Measurements from ENCODE around the gene CTPS1. TPM values are rescaled to one million over a fixed set of nuclear protein-coding genes. Genes with fewer than 3 reads are reported as not detected.

The CTPS1 gene
- total RNA-seq, 1 donor from 2014 or later, result 73.8 TPM

GRCh38 chr1:40981691-40982448 is 2.4 kb downstream of the CTPS1 start:
- Histone ChIP-seq H3K27me3 (no peaks in the 10 kb centered on the region), H3K36me3 (peaks cover 19% of the 10 kb centered on the region), H4K20me1 (ENCODE audit: low read depth) (peaks cover 48% of the 10 kb centered on the region), H3K27ac (no peak overlapping the region), H3F3A (ENCODE audit: low read depth) (peaks cover 13% of the 10 kb centered on the region), H3K4me2 (peak overlapping the region; percentile 98), H3K4me1 (peaks cover 16% of the 10 kb centered on the region), H3K4me3 (peak overlapping the region; percentile 58), H3K9ac (no peak overlapping the region), H2AFZ (replicated peaks) (no peak overlapping the region), H3K79me2 (ENCODE audit: low read depth) (peaks cover 57% of the 10 kb centered on the region), H3K9me3 (ENCODE audit: low read depth) (no peaks in the 10 kb centered on the region)
- Mint-ChIP-seq H3K27me3 (ENCODE audit: insufficient read depth, low read depth) (peaks cover 3% of the 10 kb centered on the region), H3K9me3 (no peaks in the 10 kb centered on the region), H3K27ac (no peak overlapping the region), H3K4me1 (peaks cover 25% of the 10 kb centered on the region), H3K4me3 (peak overlapping the region; percentile 61), H3K36me3 (peaks cover 24% of the 10 kb centered on the region)
- DNase-seq (ENCODE audit: low spot score), result peak; percentile 6
- TF ChIP-seq EZH2phosphoT487 (IDR thresholded peaks at IDR 0.05), result no peak
- TF ChIP-seq EZH2 (IDR thresholded peaks at IDR 0.05), result no peak
- TF ChIP-seq CTCF (IDR thresholded peaks at IDR 0.05), result no peak

GRCh38 chr1:40982721-40983120 is 3.2 kb downstream of the CTPS1 start:
- H3K36me3 Mint-ChIP-seq, result peaks cover 28% of the 10 kb centered on the region
- H3K4me2 ChIP-seq, result no peak overlapping the region
- no peak overlapping the region for H2AFZ ChIP-seq (replicated peaks)
- peaks cover 3% of the 10 kb centered on the region for H3K27me3 Mint-ChIP-seq (ENCODE audit: insufficient read depth, low read depth)
- H3K79me2 ChIP-seq (ENCODE audit: low read depth), result peaks cover 57% of the 10 kb centered on the region
- H3K4me3 Mint-ChIP-seq, result no peak overlapping the region
- no peaks in the 10 kb centered on the region for H3K9me3 Mint-ChIP-seq
- peaks cover 16% of the 10 kb centered on the region for H3K4me1 ChIP-seq
- H3K27ac ChIP-seq, result no peak overlapping the region
- H3K4me3 ChIP-seq, result no peak overlapping the region
- H3K36me3 ChIP-seq, result peaks cover 19% of the 10 kb centered on the region
- H3K27ac Mint-ChIP-seq, result no peak overlapping the region
- peaks cover 13% of the 10 kb centered on the region for H3F3A ChIP-seq (ENCODE audit: low read depth)
- DNase-seq (ENCODE audit: low spot score), result no peak
- TF ChIP-seq EZH2phosphoT487 (IDR thresholded peaks at IDR 0.05) (no peak), EZH2 (IDR thresholded peaks at IDR 0.05) (no peak)
- peaks cover 48% of the 10 kb centered on the region for H4K20me1 ChIP-seq (ENCODE audit: low read depth)
- no peaks in the 10 kb centered on the region for H3K27me3 ChIP-seq
- peaks cover 25% of the 10 kb centered on the region for H3K4me1 Mint-ChIP-seq
- no peaks in the 10 kb centered on the region for H3K9me3 ChIP-seq (ENCODE audit: low read depth)
- no peak overlapping the region for H3K9ac ChIP-seq

- Histone ChIP-seq H2AFZ (replicated peaks) (no peak overlapping the region), H3K9me3 (ENCODE audit: low read depth) (no peaks in the 10 kb centered on the region), H3F3A (ENCODE audit: low read depth) (peaks cover 13% of the 10 kb centered on the region), H3K27me3 (no peaks in the 10 kb centered on the region), H3K36me3 (peaks cover 20% of the 10 kb centered on the region), H3K9ac (no peak overlapping the region), H3K4me2 (no peak overlapping the region), H4K20me1 (ENCODE audit: low read depth) (peaks cover 48% of the 10 kb centered on the region), H3K4me3 (no peak overlapping the region), H3K4me1 (peaks cover 16% of the 10 kb centered on the region), H3K79me2 (ENCODE audit: low read depth) (peaks cover 57% of the 10 kb centered on the region), H3K27ac (no peak overlapping the region)
- H3K27me3 Mint-ChIP-seq (ENCODE audit: insufficient read depth, low read depth), result peaks cover 3% of the 10 kb centered on the region
- no peak overlapping the region for H3K4me3 Mint-ChIP-seq
- H3K9me3 Mint-ChIP-seq, result no peaks in the 10 kb centered on the region
- no peak for TF ChIP-seq EZH2 (IDR thresholded peaks at IDR 0.05)
- TF ChIP-seq CTCF (IDR thresholded peaks at IDR 0.05), result no peak
- TF ChIP-seq EZH2phosphoT487 (IDR thresholded peaks at IDR 0.05), result no peak
- H3K4me1 Mint-ChIP-seq, result peaks cover 25% of the 10 kb centered on the region
- H3K36me3 Mint-ChIP-seq, result peaks cover 30% of the 10 kb centered on the region
- no peak overlapping the region for H3K27ac Mint-ChIP-seq
- DNase-seq (ENCODE audit: low spot score), result no peak
These were observed 3.8 kb downstream of the CTPS1 start for GRCh38 chr1:40983286-40983685.

GRCh38 chr1:40984066-40984465 is 4.6 kb downstream of the CTPS1 start:
- no peaks in the 10 kb centered on the region for H3K27me3 Mint-ChIP-seq (ENCODE audit: insufficient read depth, low read depth)
- no peak for DNase-seq (ENCODE audit: low spot score)
- Histone ChIP-seq H3K4me3 (no peak overlapping the region), H3K4me2 (no peak overlapping the region), H3K27me3 (no peaks in the 10 kb centered on the region), H2AFZ (replicated peaks) (no peak overlapping the region), H3K36me3 (peaks cover 21% of the 10 kb centered on the region), H3K9me3 (ENCODE audit: low read depth) (no peaks in the 10 kb centered on the region), H3K27ac (no peak overlapping the region), H3K9ac (no peak overlapping the region), H4K20me1 (ENCODE audit: low read depth) (peaks cover 48% of the 10 kb centered on the region), H3K4me1 (peaks cover 16% of the 10 kb centered on the region), H3K79me2 (ENCODE audit: low read depth) (peaks cover 57% of the 10 kb centered on the region), H3F3A (ENCODE audit: low read depth) (peaks cover 7% of the 10 kb centered on the region)
- no peak overlapping the region for H3K27ac Mint-ChIP-seq
- TF ChIP-seq EZH2phosphoT487 (IDR thresholded peaks at IDR 0.05), result no peak
- TF ChIP-seq EZH2 (IDR thresholded peaks at IDR 0.05), result no peak
- TF ChIP-seq CTCF (IDR thresholded peaks at IDR 0.05), result no peak
- H3K36me3 Mint-ChIP-seq, result peaks cover 38% of the 10 kb centered on the region
- peaks cover 23% of the 10 kb centered on the region for H3K4me1 Mint-ChIP-seq
- H3K4me3 Mint-ChIP-seq, result no peak overlapping the region
- H3K9me3 Mint-ChIP-seq, result no peaks in the 10 kb centered on the region

Measured in neural progenitor cell (in vitro differentiated cells).